ENCODE measurements around the gene GASK1A. TPM values are rescaled to one million over a fixed set of nuclear protein-coding genes. Genes with fewer than 3 reads are reported as not detected.

Gene GASK1A
- 1.9 and 2.3 TPM in 2 replicates for total RNA-seq

DNA sequence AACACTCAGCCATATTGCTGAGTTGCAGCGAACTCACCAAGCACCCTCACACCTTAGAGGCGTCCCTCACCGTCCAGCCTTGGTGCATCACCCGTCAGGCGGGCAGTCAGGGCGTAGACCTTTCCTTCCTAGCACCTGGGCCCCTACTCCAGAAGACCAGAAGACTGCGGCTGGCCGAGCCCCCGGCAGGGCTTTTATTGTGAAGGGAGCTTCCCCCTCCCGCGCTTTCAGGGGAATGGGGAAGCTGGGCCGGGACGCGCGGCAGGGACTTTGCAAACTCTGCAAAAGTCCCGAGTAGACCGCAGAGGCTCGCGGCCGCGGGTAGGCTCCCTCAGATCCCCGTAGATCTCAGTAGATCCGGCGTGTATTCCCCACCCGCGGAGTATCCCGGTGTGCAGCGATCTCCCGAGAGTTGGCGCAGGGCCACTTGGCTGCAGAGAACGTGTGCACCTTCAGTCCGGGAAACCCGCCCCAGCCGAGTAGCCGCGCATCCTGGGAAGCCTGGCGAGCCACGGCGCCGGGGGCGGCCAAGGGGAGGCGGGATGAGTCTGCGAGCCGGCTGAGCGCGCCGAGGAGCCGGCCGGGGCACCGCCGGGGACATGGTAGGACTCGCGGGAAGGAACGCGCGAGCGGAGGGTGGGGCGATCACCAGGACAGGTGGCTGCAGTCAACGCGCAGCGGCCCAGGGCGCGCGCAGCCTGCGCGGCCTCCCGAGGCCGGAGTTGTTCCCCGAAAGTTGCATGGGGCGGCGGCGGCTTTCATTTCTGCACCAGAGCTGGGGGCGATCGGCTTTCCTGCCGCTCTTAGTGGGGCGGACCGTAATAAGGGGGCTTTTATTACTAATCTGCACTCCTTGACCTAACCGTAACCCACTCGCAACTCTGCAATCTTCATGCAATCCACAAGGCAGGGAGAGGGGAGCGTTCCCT, at the start of gene GASK1A:
Gene GASK1A, plus strand, starts transcription at position 268 of the 929 bp plus-strand sequence. Its CDS starts 332 bp downstream, at position 600.

DNA sequence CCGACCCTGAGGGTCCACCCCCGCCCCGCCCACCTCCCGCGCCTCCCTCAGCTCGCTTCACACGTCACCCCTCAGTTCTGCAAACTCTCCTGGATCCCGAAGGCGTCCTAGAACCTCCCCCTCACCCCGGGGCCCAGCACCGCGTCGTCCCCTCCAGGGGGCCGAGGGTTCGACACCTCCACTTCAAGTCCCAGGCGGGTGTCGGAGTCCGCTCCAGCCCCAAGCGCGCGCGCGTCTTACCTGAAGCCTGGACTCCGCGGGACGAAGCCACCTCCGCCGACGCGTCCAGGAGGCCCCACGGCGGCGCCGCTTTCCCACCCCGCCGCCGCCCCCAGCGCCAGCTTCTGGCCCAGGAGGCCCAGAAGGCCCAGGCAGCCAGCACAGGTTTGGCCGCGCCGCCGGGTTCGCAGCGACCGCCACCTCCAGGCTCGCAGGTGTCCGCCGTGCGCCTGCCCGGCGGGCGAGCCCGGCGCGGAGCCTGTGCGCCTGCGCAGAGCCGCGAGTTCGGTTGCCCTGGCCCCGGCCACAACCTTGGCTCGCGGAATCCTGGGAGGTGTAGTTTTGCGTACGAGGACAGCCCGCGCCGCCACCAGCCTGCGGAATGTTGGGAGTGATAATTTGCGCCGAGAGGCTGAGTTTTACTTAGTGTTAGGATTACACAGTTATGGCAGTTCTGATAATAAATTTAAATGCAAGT, 126.6 kb downstream of the GASK1A start, which contains the start of gene POMGNT2:
Gene POMGNT2, minus strand, starts transcription at position 484 of the 697 bp plus-strand sequence. CDS start 24,648 bp downstream, outside the sequence.

Other genes with a start within 250 kb of the GASK1A start
- gene CCDC13, start 206.1 kb upstream of the GASK1A start, total RNA-seq: 0.19 TPM in 1 of 2 replicates, not detected in the other
- 160 and 208 TPM in 2 replicates for gene HIGD1A, start 174.8 kb upstream of the GASK1A start, total RNA-seq
- gene ACKR2, start 169.9 kb upstream of the GASK1A start, total RNA-seq: under 0.01 TPM in 1 of 2 replicates, not detected in the other
- gene CYP8B1, start 103.4 kb upstream of the GASK1A start, total RNA-seq: not detected in 2 replicates
- 0.77 and 0.85 TPM in 2 replicates for gene ZNF662, start 73.2 kb upstream of the GASK1A start, total RNA-seq
- 10.2 and 14.9 TPM in 2 replicates for gene POMGNT2, start 126.8 kb downstream of the GASK1A start, total RNA-seq

Measured in regular cardiac myocyte (primary cell).